Endothelial cell of umbilical vein (primary cell): Measurements from ENCODE around the gene PLPP3. TPM values are rescaled to one million over a fixed set of nuclear protein-coding genes. Genes with fewer than 3 reads are reported as not detected.
A peak's percentile ranks its signal among the peaks of the same experiment; 100 is the strongest.

ENCODE experiments used
- BruUV-seq: library from RNA; stranded (reverse); fragments of 400-500 nt; replicated peaks from 2 replicates; lab custom pipeline; 2021; lab: Mats Ljungman, UMichigan
- CTCF ChIA-PET: fragments of 300-600, 350-600 bp; sonication (Branson Sonifier 250); formaldehyde crosslinking; loops from one replicate; lab custom pipeline; 2021; ENCODE audit warnings: antibody characterized with exemption, inconsistent platforms; lab: Charles Lee
- POLR2A ChIA-PET: fragments of 300-600, 350-600 bp; sonication (Branson Sonifier 250); formaldehyde crosslinking; loops from one replicate; lab custom pipeline; 2021; ENCODE audit warnings: antibody characterized with exemption, inconsistent platforms; lab: Charles Lee
- DNase-seq: peaks from one replicate; pipeline ENCODE4 v3.0.0-alpha.2; 2011; ENCODE audit warnings: low read depth, low spot score
- FAIRE-seq: peaks from 2 replicates; lab custom pipeline; 2011; peaks lifted over from hg19 to GRCh38; lab: Jason Lieb, UNC
- H2AFZ ChIP-seq: 2 replicates; pipeline ENCODE4 v1.6.0; 2012; ENCODE audit warnings: low read depth, low read length, control low read depth, inconsistent platforms
- H3K27ac ChIP-seq: 2 replicates; pipeline ENCODE4 v1.5.1; 2011; ENCODE audit warnings: low read depth, mild to moderate bottlenecking, control low read depth, low read length, moderate library complexity; ENCODE audit not compliant: insufficient read depth
- H3K27me3 ChIP-seq, 2 experiments: 2 replicates each; pipeline versions ENCODE4 v1.6.0 to v1.6.1; 2011; ENCODE audit warnings: low read length in 2 of 2, mixed read lengths in 1 of 2; ENCODE audit not compliant: control insufficient read depth in 2 of 2, insufficient read depth in 2 of 2
- H3K36me3 ChIP-seq, 2 experiments: 2 replicates in 1 of 2; 3 replicates in 1 of 2; pipeline ENCODE4 v1.5.1; 2011; ENCODE audit warnings: low read length in 2 of 2, mild to moderate bottlenecking in 1 of 2, moderate library complexity in 1 of 2; ENCODE audit not compliant: control insufficient read depth in 2 of 2, insufficient read depth in 2 of 2; ENCODE audit errors: extremely low read depth in 1 of 2
- H3K4me1 ChIP-seq: 3 replicates; pipeline ENCODE4 v1.5.1; 2011; ENCODE audit warnings: mild to moderate bottlenecking, low read length; ENCODE audit not compliant: control insufficient read depth, insufficient read depth; ENCODE audit errors: extremely low read depth
- H3K4me2 ChIP-seq: 2 replicates; pipeline ENCODE4 v1.6.1; 2011; ENCODE audit warnings: low read length, control low read depth, mixed read lengths; ENCODE audit not compliant: insufficient read depth
- H3K4me3 ChIP-seq, 3 experiments: fragments of 200-600 bp in 1 of 3; sonication (generic), shearing (Covaris generic) in 1 of 3; replicated peaks in 1 of 3; 2 replicates each; pipeline ENCODE4 v1.5.1; 2011 to 2016; ENCODE audit warnings: control low read depth in 3 of 3, low read length in 3 of 3, mild to moderate bottlenecking in 2 of 3, inconsistent platforms in 1 of 3, low read depth in 1 of 3, moderate library complexity in 1 of 3; ENCODE audit not compliant: insufficient read depth in 1 of 3
- H3K79me2 ChIP-seq: 2 replicates; pipeline ENCODE4 v1.6.0; 2012; ENCODE audit warnings: low read length, inconsistent platforms; ENCODE audit not compliant: control insufficient read depth, insufficient read depth
- H3K9ac ChIP-seq: replicated peaks from 2 replicates; pipeline ENCODE3; 2011; ENCODE audit warnings: low read length, control low read depth; ENCODE audit not compliant: insufficient read depth; ENCODE audit errors: extremely low read depth
- H3K9me1 ChIP-seq: replicated peaks from 3 replicates; pipeline ENCODE4 v1.6.0; 2011; ENCODE audit warnings: mild to moderate bottlenecking, low read length; ENCODE audit not compliant: control insufficient read depth, insufficient read depth; ENCODE audit errors: extremely low read depth
- H3K9me3 ChIP-seq: replicated peaks from 2 replicates; pipeline ENCODE4 v1.5.1; 2012; ENCODE audit warnings: low read length, inconsistent platforms; ENCODE audit not compliant: control insufficient read depth, insufficient read depth
- H4K20me1 ChIP-seq: replicated peaks from 2 replicates; pipeline ENCODE3; 2011; ENCODE audit warnings: mild to moderate bottlenecking, low read length; ENCODE audit not compliant: control insufficient read depth, insufficient read depth; ENCODE audit errors: extremely low read depth
- EZH2 ChIP-seq: IDR thresholded peaks from 2 replicates; pipeline ENCODE4 v1.6.1; 2012; ENCODE audit warnings: borderline replicate concordance, low read depth, mild to moderate bottlenecking, moderate library complexity, low read length, inconsistent platforms; ENCODE audit not compliant: severe bottlenecking
- FOS ChIP-seq: IDR thresholded peaks from 2 replicates; pipeline ENCODE4 v1.6.1; 2011; ENCODE audit warnings: mild to moderate bottlenecking, low read length, moderate library complexity, borderline replicate concordance; ENCODE audit not compliant: insufficient read depth
- GATA2 ChIP-seq: IDR thresholded peaks from 2 replicates; pipeline ENCODE4 v1.7.0; 2011; ENCODE audit warnings: low read depth, mild to moderate bottlenecking, moderate library complexity, mixed read lengths, low read length; ENCODE audit not compliant: insufficient read length, insufficient read depth
- JUN ChIP-seq: IDR thresholded peaks from 2 replicates; pipeline ENCODE4 v1.6.1; 2011; ENCODE audit warnings: borderline replicate concordance, low read depth; ENCODE audit not compliant: insufficient read length, insufficient read depth
- MYC ChIP-seq: IDR thresholded peaks from one replicate; pipeline ENCODE4 v1.6.1; 2011; ENCODE audit warnings: mild to moderate bottlenecking, low read depth, low read length
- POLR2A ChIP-seq: IDR thresholded peaks from 2 replicates; pipeline ENCODE4 v1.6.1; 2012; ENCODE audit warnings: low read depth, mild to moderate bottlenecking, control low read depth, low read length
- POLR2AphosphoS5 ChIP-seq: IDR thresholded peaks from 2 replicates; pipeline ENCODE4 v1.6.1; 2012; ENCODE audit warnings: low read depth, mild to moderate bottlenecking, control low read depth, low read length, moderate library complexity; ENCODE audit not compliant: insufficient read depth
- dilution Hi-C: fragments of 300-500 bp; cut with MboI; formaldehyde crosslinking; loops from one replicate; pipeline ENCODE4 v1.15.0; 2019; ENCODE audit warnings: low sequenced_read_pairs; ENCODE audit not compliant: extremely low pct_ligation_motif_present
- intact Hi-C: fragments of 100-400 bp; cut with micrococcal nuclease; formaldehyde crosslinking; loops from one replicate; pipeline ENCODE4 v1.10.0; 2022
- polyA plus RNA-seq, 4 experiments: library from polyadenylated mRNA; depleted of rRNA in 3 of 4; stranded (reverse) in 3 of 4; unstranded in 1 of 4; fragments of >200 nt; gene quantifications; 2 replicates each; pipeline versions ENCODE4 v1.2.1 to v1.2.3, GENCODE V29; 2011 to 2012; ENCODE audit warnings: missing spikeins in 1 of 4
- total RNA-seq: library from RNA; stranded (reverse); gene quantifications from 2 replicates; pipeline ENCODE4 v1.2.3, GENCODE V29; 2021
- TF ChIP-seq, protein P1 (sequence below), 2 donors: IDR thresholded peaks; 1 replicate in 1 of 2; 2 replicates in 1 of 2; pipeline ENCODE4 v1.5.1; 2011; ENCODE audit warnings: low read length in 2 of 2, mild to moderate bottlenecking in 2 of 2, moderate library complexity in 2 of 2, control low read depth in 1 of 2, inconsistent platforms in 1 of 2, low read depth in 1 of 2; ENCODE audit not compliant: insufficient read depth in 1 of 2; ENCODE audit errors: extremely low read depth in 1 of 2
- TF ChIP-seq, protein P2 (sequence below): IDR thresholded peaks from 2 replicates; pipeline ENCODE4 v1.6.1; 2011; ENCODE audit not compliant: insufficient read depth, insufficient read length

Gene PLPP3
- total and polyA plus RNA-seq, 2 donors (not counting 3 experiments of a cell fraction or from before 2014, with no cell fraction given): 11.3 to 14.1 TPM

DNA sequence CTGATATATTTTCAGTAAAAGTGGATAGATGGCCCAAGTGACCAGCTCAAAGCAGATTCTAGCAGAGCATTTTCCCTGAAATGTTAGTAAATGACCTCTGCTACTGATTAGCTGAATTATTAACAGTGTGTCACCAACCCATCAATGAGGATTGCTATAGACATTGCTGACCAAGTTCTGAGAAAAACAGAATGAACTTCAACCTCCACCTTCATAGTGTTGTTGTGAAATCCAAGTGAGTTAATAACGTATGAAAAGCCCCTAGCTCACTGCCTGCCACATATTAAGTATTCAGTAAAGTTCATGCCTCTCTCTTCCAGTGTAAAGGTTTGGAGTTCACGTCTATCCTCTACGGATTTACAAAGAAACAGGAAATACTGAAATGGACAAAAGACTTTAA lies 15.8 kb downstream of the PLPP3 start:
- no peak for TF ChIP-seq FOS
- TF ChIP-seq POLR2A: no peak
- TF ChIP-seq EZH2: no peak
- TF ChIP-seq MYC: no peak
- TF ChIP-seq POLR2AphosphoS5: no peak
- no peak for TF ChIP-seq GATA2
- TF ChIP-seq, protein P1, sequence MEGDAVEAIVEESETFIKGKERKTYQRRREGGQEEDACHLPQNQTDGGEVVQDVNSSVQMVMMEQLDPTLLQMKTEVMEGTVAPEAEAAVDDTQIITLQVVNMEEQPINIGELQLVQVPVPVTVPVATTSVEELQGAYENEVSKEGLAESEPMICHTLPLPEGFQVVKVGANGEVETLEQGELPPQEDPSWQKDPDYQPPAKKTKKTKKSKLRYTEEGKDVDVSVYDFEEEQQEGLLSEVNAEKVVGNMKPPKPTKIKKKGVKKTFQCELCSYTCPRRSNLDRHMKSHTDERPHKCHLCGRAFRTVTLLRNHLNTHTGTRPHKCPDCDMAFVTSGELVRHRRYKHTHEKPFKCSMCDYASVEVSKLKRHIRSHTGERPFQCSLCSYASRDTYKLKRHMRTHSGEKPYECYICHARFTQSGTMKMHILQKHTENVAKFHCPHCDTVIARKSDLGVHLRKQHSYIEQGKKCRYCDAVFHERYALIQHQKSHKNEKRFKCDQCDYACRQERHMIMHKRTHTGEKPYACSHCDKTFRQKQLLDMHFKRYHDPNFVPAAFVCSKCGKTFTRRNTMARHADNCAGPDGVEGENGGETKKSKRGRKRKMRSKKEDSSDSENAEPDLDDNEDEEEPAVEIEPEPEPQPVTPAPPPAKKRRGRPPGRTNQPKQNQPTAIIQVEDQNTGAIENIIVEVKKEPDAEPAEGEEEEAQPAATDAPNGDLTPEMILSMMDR (IDR thresholded peaks at IDR 0.05; ENCODE audit: extremely low read depth in 1 of 2, insufficient read depth in 1 of 2, low read depth in 1 of 2, low read length in 2 of 2): no peak
- no peak for TF ChIP-seq JUN
- TF ChIP-seq, protein P2, sequence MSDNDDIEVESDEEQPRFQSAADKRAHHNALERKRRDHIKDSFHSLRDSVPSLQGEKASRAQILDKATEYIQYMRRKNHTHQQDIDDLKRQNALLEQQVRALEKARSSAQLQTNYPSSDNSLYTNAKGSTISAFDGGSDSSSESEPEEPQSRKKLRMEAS: no peak
- intact Hi-C loops: no loop called here
- Histone ChIP-seq H2AFZ (no peak overlapping the region), H3K4me2 (no peak overlapping the region), H3K79me2 (peaks cover 5% of the 10 kb centered on the region), H3K36me3 (no peaks in the 10 kb centered on the region), H3K9me1 (no peaks in the 10 kb centered on the region), H3K27me3 (no peaks in the 10 kb centered on the region), H3K9me3 (no peaks in the 10 kb centered on the region), H3K9ac (no peak overlapping the region), H3K4me1 (peaks cover 3% of the 10 kb centered on the region), H3K4me3 (no peak overlapping the region), H3K27ac (no peak overlapping the region), H4K20me1 (no peaks in the 10 kb centered on the region)
- peak; percentile 38 for FAIRE-seq
- ChIA-PET POLR2A (no interaction called here), CTCF (interaction anchor here (1.5 to 3.7 kb wide), 2 partner anchors 14 to 16 kb away, joined by 4 to 18 read pairs; partner anchors contain the start of gene PLPP3)
- DNase-seq: no peak
- dilution Hi-C loops: no loop called here
- no TSS peak for BruUV-seq
